GM18498 (cell line): Measurements from ENCODE around the gene TNK2.

Experiments
- ATAC-seq: cut with Tn5 transposase; IDR thresholded peaks from one replicate; pipeline ENCODE4 v1.9.1; 2021; ENCODE audit warnings: mild to moderate bottlenecking, moderate library complexity; ENCODE audit not compliant: unreplicated experiment

The TNK2 gene

DNA sequence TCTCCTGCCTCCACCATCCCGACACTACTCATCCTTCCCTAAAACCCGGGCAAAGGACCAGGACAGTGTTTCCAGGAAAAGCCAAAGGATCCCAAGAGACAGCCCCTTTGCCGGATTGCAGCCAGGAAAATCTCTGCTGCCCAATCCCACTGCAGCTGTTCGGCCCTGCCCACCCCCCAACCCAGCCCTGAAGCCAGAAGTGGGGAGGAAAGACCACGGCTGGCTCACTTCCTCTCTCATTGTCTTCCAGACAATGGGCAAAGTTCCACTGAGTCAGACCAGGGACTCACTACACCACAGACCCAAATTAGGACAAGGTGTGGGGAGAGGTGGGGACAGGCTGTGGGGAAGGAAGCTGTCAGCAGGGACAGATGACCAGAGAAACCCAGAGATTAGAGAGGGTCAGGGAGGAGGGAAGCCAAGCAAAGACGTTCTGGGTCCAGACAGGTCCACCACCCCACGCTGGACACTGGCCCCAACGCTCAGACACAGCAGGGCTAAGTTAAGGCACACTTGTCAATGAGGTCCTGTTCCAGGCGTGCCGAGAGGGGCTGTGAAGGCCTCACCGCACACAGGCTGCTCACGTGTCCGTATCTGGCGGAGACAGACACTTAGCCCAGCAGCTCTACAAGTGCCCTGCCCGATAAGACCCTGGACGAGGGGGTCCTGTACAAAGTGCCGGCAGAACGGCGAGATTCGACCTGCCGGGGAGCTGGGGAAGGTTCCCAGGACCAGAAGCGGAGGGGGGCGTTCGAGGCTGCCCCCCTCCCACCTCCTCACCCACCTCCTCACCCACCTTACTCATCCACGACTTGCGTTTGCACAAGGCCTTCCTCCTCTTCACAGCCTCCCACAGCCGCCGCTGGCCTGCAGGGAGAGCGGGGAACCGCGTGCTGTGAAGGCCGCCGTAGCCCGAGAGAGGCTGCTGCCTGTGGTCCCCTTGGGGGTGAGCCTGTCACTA is 21.9 kb downstream of the TNK2 start:
- no peak for ATAC-seq

GRCh38 chr3:195885036-195885891 is 23.1 kb downstream of the TNK2 start:
- no peak for ATAC-seq

DNA sequence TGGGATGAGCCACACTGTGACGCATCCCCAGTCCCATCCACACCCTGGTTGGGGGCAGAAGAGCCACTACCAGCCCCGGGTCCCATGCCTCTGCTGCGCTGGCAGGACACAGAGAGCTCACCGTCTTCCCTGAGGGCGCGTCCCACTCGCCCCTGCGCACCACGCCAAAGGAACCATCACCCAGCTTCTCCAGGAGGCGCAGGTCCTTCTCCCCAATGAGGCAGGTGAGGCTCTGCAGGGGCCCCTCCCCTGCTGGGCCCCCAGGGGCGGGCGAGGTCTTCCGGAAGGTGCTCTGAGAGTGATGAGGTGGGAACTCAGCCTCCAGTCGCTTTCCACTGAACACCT is 23.7 kb downstream of the TNK2 start:
- ATAC-seq, result no peak

DNA sequence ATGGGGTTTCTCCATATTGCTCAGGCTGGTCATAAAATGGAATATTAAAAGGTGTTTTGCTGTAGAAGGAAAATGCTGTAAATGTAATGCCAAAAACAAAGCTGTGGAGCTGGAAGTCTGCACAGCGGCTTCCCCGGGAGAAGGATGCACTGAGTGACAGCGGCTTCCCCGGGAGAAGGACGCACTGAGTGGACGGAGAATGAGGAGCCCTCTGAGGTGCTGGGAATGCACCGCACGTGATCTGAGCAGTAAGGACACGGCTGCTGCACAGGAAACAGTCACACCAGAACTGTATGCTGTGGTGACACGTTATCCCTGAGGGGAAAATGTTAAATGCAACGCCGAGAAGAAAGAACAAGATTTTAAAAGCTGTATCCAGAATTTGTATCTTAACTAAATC is 24.6 kb downstream of the TNK2 start:
- no peak for ATAC-seq

DNA sequence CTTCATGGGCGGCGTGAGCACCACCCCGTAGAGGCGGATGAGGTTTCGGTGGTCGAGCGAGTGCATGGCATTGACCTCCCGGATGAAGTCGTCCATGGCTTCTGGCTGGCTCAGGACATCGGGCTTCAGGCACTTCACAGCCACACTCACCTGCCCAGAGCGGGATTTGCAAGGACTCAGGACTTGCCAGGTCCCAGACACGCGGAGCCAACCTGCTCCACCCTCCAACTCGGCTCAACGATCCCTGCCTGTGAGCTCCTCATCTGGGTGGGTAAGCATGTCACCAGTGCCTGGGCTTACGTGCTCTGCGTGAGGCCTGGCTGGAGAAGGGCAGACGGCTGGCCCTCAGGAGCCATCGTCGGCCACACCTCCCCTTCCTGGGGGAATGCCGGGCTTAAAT is 25.2 kb downstream of the TNK2 start:
- ATAC-seq, result no peak

DNA sequence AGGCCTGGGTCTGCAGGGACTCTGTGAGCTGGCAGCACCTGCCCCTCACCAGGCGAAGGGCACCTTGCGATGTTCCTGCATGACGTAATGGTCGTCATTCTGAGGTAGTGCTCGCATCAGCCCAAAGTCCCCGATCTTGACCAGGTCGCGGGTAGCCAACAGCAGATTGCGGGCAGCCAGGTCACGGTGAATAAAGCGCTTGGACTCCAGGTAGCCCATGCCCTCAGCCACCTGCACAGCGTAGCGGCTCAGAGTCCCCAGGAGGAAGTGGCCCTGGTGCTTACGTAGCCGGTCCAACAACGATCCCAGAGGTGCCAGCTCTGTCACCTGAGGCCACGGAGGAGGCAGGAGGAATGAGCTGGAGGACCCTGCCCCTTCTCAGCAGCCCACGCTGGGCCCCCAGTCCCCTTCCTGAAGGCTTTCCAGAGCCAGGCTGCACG is 26.3 kb downstream of the TNK2 start:
- ATAC-seq, result no peak

DNA sequence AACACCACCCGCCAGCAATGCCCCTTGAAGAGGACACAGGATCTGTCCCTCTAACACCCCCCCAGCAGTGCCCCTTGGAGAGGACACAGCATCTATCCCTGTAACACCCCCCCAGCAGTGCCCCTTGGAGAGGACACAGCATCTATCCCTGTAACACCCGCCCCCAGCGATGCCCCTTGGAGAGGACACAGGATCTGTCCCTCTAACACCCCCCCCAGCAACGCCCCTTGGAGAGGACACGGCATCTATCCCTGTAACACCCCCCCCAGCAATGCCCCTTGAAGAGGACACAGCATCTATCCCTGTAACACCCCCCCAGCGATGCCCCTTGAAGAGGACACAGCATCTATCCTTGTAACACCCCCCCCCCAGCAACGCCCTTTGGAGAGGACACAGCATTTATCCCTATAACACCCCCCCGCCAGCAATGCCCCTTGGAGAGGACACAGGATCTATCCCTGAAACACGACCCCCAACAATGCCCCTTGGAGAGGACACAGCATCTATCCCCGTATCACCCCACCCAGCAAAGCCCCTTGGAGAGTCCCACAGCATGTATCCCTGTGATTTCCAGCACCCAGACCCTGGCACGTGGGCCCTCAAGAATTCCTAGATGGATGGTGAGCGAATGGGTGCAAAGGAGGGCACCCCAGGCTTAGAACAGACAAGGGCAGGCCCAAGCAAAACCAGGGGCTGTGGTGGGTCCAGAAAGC is 26.9 kb downstream of the TNK2 start:
- ATAC-seq, result no peak

DNA sequence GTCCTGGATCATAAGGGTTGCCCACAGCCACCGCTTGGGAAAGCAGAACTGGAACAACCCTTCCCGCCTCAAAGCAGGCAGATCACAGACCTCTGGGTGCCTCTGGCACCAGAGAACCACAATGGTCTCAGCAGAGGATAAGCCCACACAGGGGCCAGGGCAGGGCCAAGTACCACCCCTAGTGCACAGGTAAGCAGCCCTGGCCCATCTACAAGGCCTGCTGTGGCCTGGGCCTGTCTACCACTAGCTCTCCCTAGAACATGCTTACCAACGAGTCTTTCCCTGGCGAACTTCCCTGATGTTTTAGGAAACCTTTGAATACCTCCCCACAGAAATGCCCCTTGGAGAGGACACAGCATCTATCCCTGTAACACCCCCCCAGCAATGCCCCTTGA is 28.3 kb downstream of the TNK2 start:
- ATAC-seq, result no peak

DNA sequence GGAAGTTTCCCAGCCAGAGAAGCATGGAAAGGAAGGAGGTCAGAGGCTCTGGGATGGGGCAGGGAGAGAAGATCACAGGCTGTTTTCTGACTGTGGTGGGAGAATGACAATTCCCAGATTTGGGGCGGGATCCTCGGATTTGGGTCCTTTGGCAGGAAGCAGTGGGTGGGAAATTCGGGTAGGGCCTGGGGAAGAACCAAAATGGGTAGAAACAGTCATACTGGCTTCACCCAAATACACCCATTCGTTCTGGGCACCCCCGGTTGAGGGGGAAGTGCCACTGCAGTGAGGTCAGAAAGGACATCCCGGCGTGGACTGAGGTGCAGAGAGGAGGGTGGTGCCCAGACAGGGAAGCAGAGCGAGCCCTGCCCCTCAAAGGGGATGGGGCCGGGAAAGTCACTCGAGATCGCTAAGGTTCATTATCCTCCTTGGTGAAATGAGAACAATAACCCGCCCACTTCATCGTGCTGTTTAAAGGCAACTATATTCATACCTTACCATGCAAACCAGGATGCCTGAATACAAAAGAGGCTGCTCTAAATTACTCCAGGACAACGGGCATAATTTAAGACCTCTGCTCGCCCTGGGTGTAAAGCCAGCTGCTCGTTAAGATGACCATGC is 28.8 kb downstream of the TNK2 start:
- no peak for ATAC-seq

- no peak for ATAC-seq
Measured at GRCh38 chr3:195878424-195879274, 29.7 kb downstream of the TNK2 start.

DNA sequence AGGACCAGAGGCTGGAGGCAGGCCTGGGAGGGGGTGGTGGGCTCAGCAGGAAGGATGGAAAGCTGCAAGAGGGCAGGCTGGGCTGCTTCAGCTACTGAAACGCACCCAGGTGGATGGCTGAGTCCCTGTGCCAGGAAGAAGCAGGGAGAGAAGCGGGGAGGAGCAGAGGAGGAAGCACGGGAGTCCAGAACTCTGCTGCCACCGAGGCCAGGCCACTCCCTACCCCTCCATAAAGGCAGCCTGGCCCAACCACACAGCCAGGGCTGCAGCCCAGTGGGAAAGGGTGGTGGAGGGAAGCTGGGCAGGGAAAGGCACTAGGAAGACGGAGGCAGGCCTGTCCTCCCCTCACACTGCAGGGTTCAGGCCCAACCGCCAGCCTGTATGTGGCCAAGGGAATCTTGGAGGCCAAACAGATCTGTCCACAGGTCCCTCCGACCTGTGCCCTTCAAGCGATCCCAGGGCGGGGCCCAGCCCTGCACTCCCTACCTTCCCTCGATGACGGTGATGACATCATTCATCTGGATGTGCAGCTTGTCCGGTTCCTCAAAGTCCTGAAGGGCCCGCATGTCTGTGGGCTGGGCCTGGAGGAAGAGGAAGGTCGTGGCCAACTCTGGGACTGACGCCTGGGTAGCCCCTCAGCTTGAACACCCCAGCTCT is 30.5 kb downstream of the TNK2 start:
- ATAC-seq, result no peak

GRCh38 chr3:195877136-195877715 is 31.1 kb downstream of the TNK2 start:
- ATAC-seq, result no peak

DNA sequence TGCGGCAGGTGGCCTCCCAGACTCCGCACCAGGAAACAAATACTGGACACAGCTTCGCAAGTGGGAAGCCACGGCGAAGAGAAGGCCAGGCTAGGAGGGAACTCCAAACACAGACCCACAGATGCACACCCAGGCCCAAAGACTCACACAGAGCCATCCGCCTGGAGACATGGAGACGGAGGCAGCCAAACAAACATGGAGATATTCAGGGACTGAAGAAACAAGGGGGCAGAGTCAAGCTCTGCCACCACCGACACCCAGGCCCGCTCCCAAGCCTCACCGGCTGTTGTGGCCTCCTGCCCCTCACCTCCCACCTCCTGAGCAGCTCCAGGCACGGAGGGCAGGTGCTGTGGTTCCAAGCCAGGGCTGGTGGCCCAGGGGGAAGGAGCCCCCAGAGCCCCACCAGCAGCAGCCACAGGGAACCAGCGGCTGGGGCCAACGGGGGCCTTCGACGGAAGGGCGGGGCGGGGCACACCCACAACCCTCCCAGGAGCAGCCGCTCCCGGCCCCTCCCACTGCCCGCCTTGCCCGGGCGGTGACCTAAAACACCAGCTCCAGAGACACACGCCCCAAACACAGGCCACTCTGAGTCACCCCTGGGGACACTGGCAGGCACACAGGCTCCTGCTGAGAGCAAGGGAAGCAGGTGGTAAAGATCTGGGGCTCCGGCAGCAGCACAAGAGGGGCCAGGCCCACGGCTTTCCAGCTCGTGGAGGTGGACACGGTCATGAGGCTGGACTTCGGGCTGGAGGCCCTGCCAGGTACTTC is 31.9 kb downstream of the TNK2 start:
- no peak for ATAC-seq

DNA sequence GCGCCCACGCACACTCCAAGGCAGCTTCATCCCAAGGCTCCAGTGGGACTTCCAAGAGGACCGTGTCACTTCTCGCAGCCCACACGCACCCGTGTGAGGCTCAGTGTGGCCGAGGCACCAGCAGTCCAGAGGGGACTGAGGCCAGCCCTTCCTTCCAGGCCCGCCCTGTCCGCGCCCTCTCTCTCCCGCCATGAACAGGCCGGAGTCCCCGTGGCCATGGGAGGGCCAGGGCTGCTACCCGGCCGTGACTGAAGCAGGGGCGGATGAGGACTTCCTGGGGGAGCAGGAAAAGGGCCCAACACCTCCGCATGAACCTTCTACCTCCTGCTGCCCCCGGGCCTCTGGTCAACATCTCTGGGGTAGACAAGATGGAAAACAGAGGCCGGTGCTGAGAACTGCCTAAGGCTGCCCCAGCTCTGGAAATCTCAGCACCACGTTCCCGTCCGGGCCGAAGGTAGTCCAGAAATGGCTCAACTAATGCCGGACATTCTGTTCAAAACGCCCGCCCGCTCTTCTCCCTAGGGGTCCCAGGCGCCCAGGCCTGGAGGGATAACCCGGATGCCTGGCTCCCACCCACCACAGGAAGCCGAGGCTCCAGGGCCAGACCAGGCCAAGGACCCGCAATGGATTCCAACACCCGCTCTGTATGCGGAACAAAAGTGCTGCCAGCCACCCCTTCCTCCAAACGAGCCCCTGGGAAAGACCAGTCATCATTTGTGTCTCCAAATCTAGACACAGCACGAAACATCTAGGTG is 32.7 kb downstream of the TNK2 start:
- ATAC-seq, result no peak

- no peak for ATAC-seq
Measured at GRCh38 chr3:195873971-195874370, 34.4 kb downstream of the TNK2 start.

GRCh38 chr3:195873281-195873887 is 35.0 kb downstream of the TNK2 start:
- ATAC-seq, result no peak

- ATAC-seq, result no peak
Measured at GRCh38 chr3:195872800-195873199, 35.6 kb downstream of the TNK2 start.
